HEK293 (cell line): Measurements from ENCODE around the gene MAP9.

Source experiments
- CTCF ChIA-PET: fragments of 350-600 bp; formaldehyde crosslinking; extraction: SDS; loops from one replicate; lab custom pipeline; 2021; ENCODE audit warnings: antibody characterized with exemption; lab: Yijun Ruan, JAX
- POLR2A ChIA-PET: fragments of 300-600 bp; formaldehyde crosslinking; extraction: SDS; loops from one replicate; lab custom pipeline; 2020; ENCODE audit warnings: antibody characterized with exemption, inconsistent platforms; lab: Yijun Ruan, JAX
- H3K27ac ChIP-seq: fragments of 200-500 bp; sonication (Bioruptor generic); 2 replicates; pipeline ENCODE4 v1.5.1; 2014; ENCODE audit warnings: low read depth, low read length, control low read depth, inconsistent platforms; ENCODE audit errors: extremely low read depth
- H3K36me3 ChIP-seq, 2 experiments: fragments of 200-500 bp in 1 of 2; sonication (Bioruptor generic) in 1 of 2; 1 replicate in 1 of 2; 2 replicates in 1 of 2; pipeline ENCODE4 v1.5.1; 2014 to 2017; ENCODE audit warnings: inconsistent platforms in 2 of 2, low read length in 2 of 2; ENCODE audit not compliant: control insufficient read depth in 2 of 2, insufficient read depth in 1 of 2
- H3K4me1 ChIP-seq: fragments of 200-500 bp; sonication (Bioruptor generic); 2 replicates; pipeline ENCODE4 v1.5.1; 2014; ENCODE audit warnings: mild to moderate bottlenecking, low read length, inconsistent platforms; ENCODE audit not compliant: control insufficient read depth, insufficient read depth
- H3K4me3 ChIP-seq: 2 replicates; pipeline ENCODE4 v1.5.1; 2011; ENCODE audit warnings: low read depth, mild to moderate bottlenecking, control low read depth, low read length, moderate library complexity
- H3K9me3 ChIP-seq: fragments of 200-500 bp; sonication (Bioruptor generic); 2 replicates; pipeline ENCODE4 v1.5.1; 2014; ENCODE audit warnings: low read depth, low read length, inconsistent platforms; ENCODE audit not compliant: control insufficient read depth, insufficient read depth
- BCL11B ChIP-seq: fragments of 450-650 bp; formaldehyde crosslinking; IDR thresholded peaks from 2 replicates; pipeline ENCODE4 v1.5.1; 2016; ENCODE audit warnings: low read depth, missing biosample characterization, missing genetic modification characterization
- KLF10 ChIP-seq: fragments of 450-650 bp; IDR thresholded peaks from 2 replicates; pipeline ENCODE4 v1.5.1; 2018; ENCODE audit warnings: missing biosample characterization, mild to moderate bottlenecking, missing genetic modification characterization
- MZF1 ChIP-seq: fragments of 450-650 bp; formaldehyde crosslinking; IDR thresholded peaks from 2 replicates; pipeline ENCODE4 v1.5.1; 2017; ENCODE audit warnings: missing biosample characterization, missing genetic modification characterization, borderline replicate concordance
- RBAK ChIP-seq: fragments of 450-650 bp; formaldehyde crosslinking; IDR thresholded peaks from 2 replicates; pipeline ENCODE4 v1.5.1; 2016; ENCODE audit warnings: missing biosample characterization, missing genetic modification characterization
- ZBTB48 ChIP-seq: fragments of 450-650 bp; formaldehyde crosslinking; IDR thresholded peaks from 2 replicates; pipeline ENCODE4 v1.5.1; 2016; ENCODE audit warnings: missing biosample characterization, missing genetic modification characterization
- ZEB2 ChIP-seq: fragments of 450-650 bp; formaldehyde crosslinking; IDR thresholded peaks from 2 replicates; pipeline ENCODE4 v1.5.1; 2016; ENCODE audit warnings: missing biosample characterization, missing genetic modification characterization
- ZNF133 ChIP-seq: fragments of 450-650 bp; formaldehyde crosslinking; IDR thresholded peaks from 2 replicates; pipeline ENCODE4 v1.5.1; 2016; ENCODE audit warnings: missing biosample characterization, missing genetic modification characterization
- ZNF155 ChIP-seq: fragments of 450-650 bp; formaldehyde crosslinking; IDR thresholded peaks from 2 replicates; pipeline ENCODE4 v1.5.1; 2016; ENCODE audit warnings: missing biosample characterization, missing genetic modification characterization
- ZNF169 ChIP-seq: fragments of 450-650 bp; formaldehyde crosslinking; IDR thresholded peaks from 2 replicates; pipeline ENCODE4 v1.5.1; 2016; ENCODE audit warnings: missing biosample characterization, missing genetic modification characterization
- ZNF2 ChIP-seq: fragments of 450-650 bp; formaldehyde crosslinking; IDR thresholded peaks from 2 replicates; pipeline ENCODE4 v1.5.1; 2016; ENCODE audit warnings: missing biosample characterization, missing genetic modification characterization
- ZNF214 ChIP-seq: fragments of 450-650 bp; formaldehyde crosslinking; IDR thresholded peaks from 2 replicates; pipeline ENCODE4 v1.5.1; 2017; ENCODE audit warnings: missing biosample characterization, mild to moderate bottlenecking, missing genetic modification characterization, borderline replicate concordance
- ZNF292 ChIP-seq: fragments of 450-650 bp; formaldehyde crosslinking; IDR thresholded peaks from 2 replicates; pipeline ENCODE4 v1.5.1; 2016; ENCODE audit warnings: low read depth, missing biosample characterization, missing genetic modification characterization, borderline replicate concordance
- ZNF350 ChIP-seq: fragments of 450-650 bp; formaldehyde crosslinking; IDR thresholded peaks from 2 replicates; pipeline ENCODE4 v1.5.0; 2017; ENCODE audit warnings: missing biosample characterization, mild to moderate bottlenecking, missing genetic modification characterization
- ZNF416 ChIP-seq: fragments of 450-650 bp; formaldehyde crosslinking; IDR thresholded peaks from 2 replicates; pipeline ENCODE4 v1.5.1; 2016; ENCODE audit warnings: missing biosample characterization, missing genetic modification characterization
- ZNF629 ChIP-seq: fragments of 450-650 bp; formaldehyde crosslinking; IDR thresholded peaks from 2 replicates; pipeline ENCODE4 v1.5.1; 2017; ENCODE audit warnings: missing biosample characterization, missing genetic modification characterization
- TF ChIP-seq, protein P1 (sequence below): fragments of 450-650 bp; formaldehyde crosslinking; IDR thresholded peaks from 2 replicates; pipeline ENCODE4 v1.5.1; 2016; ENCODE audit warnings: missing biosample characterization, missing genetic modification characterization, low read depth
- TF ChIP-seq, protein P2 (sequence below): fragments of 450-650 bp; formaldehyde crosslinking; IDR thresholded peaks from 2 replicates; pipeline ENCODE4 v1.5.1; 2016; ENCODE audit warnings: missing biosample characterization, missing genetic modification characterization
- TF ChIP-seq, protein P3 (sequence below): fragments of 450-650 bp; formaldehyde crosslinking; IDR thresholded peaks from 2 replicates; pipeline ENCODE4 v1.5.0; 2017; ENCODE audit warnings: missing biosample characterization, missing genetic modification characterization, borderline replicate concordance
- TF ChIP-seq, protein P4 (sequence below): fragments of 450-650 bp; formaldehyde crosslinking; IDR thresholded peaks from 2 replicates; pipeline ENCODE4 v1.5.1; 2016; ENCODE audit warnings: missing biosample characterization, missing genetic modification characterization
- TF ChIP-seq, protein P5 (sequence below): fragments of 450-650 bp; formaldehyde crosslinking; IDR thresholded peaks from 2 replicates; pipeline ENCODE4 v1.5.1; 2016; ENCODE audit warnings: missing biosample characterization, missing genetic modification characterization
- TF ChIP-seq, protein P6 (sequence below): fragments of 450-650 bp; formaldehyde crosslinking; IDR thresholded peaks from 2 replicates; pipeline ENCODE4 v1.5.1; 2017; ENCODE audit warnings: missing biosample characterization, missing genetic modification characterization

The MAP9 gene

DNA sequence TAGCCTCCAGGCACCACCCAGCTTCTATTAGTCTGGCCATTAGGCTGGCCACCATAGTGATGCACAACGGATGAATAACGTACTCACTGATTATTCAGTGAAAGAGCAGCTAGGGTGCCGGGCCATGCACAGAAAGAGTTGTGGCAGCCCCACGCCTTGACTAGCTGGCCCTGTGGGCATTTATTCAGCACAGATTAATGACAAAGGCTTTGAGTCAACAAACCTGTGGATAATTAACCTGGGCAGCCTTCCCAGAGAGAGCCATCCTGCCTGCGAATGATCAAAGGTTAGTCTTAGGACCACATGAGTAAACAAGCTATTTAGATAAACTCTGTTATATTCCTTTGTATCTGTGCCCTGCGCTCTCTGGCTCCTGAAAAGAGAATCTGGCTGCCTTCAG, 37.2 kb downstream of the MAP9 start (continued):
- no peak for TF ChIP-seq ZNF416 (tag by site-specific recombination)
- TF ChIP-seq BCL11B (tag by site-specific recombination): no peak
- TF ChIP-seq ZEB2: no peak
- TF ChIP-seq, protein P1, sequence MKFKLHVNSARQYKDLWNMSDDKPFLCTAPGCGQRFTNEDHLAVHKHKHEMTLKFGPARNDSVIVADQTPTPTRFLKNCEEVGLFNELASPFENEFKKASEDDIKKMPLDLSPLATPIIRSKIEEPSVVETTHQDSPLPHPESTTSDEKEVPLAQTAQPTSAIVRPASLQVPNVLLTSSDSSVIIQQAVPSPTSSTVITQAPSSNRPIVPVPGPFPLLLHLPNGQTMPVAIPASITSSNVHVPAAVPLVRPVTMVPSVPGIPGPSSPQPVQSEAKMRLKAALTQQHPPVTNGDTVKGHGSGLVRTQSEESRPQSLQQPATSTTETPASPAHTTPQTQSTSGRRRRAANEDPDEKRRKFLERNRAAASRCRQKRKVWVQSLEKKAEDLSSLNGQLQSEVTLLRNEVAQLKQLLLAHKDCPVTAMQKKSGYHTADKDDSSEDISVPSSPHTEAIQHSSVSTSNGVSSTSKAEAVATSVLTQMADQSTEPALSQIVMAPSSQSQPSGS (tag by site-specific recombination): no peak
- no peak for TF ChIP-seq ZNF155 (tag by site-specific recombination)
- no peak for TF ChIP-seq MZF1 (tag by site-specific recombination)
- TF ChIP-seq ZNF629 (tag by site-specific recombination): no peak

DNA sequence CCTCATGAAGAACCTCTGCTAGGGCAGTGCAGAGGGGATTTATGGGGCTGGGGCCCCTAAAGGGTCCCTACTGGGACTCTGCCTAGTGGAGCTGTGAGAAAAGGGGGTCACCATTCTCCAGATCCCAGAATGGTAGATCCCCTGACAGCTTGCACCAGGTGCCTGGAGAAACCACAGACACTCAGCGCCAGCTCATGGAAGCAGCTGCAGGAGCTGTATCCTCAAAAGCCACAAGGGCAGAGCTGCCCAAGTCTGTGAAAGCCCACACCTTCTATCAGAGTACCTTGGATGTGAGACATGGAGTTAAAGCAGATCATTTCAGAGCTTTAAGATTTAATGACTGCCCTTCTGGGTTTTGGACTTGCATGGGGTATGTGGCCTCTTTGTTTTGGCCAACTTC, 38.6 kb downstream of the MAP9 start:
- ChIA-PET POLR2A (no interaction called here), CTCF (no interaction called here)
- Histone ChIP-seq H3K27ac (no peak overlapping the region), H3K36me3 (no peaks in the 10 kb centered on the region), H3K9me3 (no peaks in the 10 kb centered on the region), H3K4me1 (no peaks in the 10 kb centered on the region), H3K4me3 (no peak overlapping the region)
- TF ChIP-seq, protein P2, sequence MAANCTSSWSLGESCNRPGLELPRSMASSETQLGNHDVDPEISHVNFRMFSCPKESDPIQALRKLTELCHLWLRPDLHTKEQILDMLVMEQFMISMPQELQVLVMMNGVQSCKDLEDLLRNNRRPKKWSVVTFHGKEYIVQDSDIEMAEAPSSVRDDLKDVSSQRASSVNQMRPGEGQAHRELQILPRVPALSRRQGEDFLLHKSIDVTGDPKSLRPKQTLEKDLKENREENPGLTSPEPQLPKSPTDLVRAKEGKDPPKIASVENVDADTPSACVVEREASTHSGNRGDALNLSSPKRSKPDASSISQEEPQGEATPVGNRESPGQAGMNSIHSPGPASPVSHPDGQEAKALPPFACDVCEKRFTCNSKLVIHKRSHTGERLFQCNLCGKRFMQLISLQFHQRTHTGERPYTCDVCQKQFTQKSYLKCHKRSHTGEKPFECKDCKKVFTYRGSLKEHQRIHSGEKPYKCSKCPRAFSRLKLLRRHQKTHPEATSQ (tag by site-specific recombination): no peak
- TF ChIP-seq, protein P3, sequence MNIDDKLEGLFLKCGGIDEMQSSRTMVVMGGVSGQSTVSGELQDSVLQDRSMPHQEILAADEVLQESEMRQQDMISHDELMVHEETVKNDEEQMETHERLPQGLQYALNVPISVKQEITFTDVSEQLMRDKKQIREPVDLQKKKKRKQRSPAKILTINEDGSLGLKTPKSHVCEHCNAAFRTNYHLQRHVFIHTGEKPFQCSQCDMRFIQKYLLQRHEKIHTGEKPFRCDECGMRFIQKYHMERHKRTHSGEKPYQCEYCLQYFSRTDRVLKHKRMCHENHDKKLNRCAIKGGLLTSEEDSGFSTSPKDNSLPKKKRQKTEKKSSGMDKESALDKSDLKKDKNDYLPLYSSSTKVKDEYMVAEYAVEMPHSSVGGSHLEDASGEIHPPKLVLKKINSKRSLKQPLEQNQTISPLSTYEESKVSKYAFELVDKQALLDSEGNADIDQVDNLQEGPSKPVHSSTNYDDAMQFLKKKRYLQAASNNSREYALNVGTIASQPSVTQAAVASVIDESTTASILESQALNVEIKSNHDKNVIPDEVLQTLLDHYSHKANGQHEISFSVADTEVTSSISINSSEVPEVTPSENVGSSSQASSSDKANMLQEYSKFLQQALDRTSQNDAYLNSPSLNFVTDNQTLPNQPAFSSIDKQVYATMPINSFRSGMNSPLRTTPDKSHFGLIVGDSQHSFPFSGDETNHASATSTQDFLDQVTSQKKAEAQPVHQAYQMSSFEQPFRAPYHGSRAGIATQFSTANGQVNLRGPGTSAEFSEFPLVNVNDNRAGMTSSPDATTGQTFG (tag by site-specific recombination): no peak
- no peak for TF ChIP-seq ZBTB48 (tag by site-specific recombination)
- no peak for TF ChIP-seq MZF1 (tag by site-specific recombination)
- TF ChIP-seq ZNF169: no peak
- TF ChIP-seq ZNF350 (tag by site-specific recombination): no peak
- no peak for TF ChIP-seq RBAK (tag by site-specific recombination)
- no peak for TF ChIP-seq KLF10 (tag by site-specific recombination)
- no peak for TF ChIP-seq BCL11B (tag by site-specific recombination)
- TF ChIP-seq ZNF292 (tag by site-specific recombination): no peak
- no peak for TF ChIP-seq ZNF416 (tag by site-specific recombination)
- TF ChIP-seq ZNF133 (tag by site-specific recombination): no peak
- TF ChIP-seq, protein P4, sequence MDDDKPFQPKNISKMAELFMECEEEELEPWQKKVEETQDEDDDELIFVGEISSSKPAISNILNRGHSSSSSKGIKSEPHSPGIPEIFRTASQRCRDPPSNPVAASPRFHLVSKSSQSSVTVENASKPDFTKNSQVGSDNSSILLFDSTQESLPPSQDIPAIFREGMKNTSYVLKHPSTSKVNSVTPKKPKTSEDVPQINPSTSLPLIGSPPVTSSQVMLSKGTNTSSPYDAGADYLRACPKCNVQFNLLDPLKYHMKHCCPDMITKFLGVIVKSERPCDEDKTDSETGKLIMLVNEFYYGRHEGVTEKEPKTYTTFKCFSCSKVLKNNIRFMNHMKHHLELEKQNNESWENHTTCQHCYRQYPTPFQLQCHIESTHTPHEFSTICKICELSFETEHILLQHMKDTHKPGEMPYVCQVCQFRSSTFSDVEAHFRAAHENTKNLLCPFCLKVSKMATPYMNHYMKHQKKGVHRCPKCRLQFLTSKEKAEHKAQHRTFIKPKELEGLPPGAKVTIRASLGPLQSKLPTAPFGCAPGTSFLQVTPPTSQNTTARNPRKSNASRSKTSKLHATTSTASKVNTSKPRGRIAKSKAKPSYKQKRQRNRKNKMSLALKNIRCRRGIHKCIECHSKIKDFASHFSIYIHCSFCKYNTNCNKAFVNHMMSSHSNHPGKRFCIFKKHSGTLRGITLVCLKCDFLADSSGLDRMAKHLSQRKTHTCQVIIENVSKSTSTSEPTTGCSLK: no peak
- no peak for TF ChIP-seq ZNF2
- TF ChIP-seq, protein P5, sequence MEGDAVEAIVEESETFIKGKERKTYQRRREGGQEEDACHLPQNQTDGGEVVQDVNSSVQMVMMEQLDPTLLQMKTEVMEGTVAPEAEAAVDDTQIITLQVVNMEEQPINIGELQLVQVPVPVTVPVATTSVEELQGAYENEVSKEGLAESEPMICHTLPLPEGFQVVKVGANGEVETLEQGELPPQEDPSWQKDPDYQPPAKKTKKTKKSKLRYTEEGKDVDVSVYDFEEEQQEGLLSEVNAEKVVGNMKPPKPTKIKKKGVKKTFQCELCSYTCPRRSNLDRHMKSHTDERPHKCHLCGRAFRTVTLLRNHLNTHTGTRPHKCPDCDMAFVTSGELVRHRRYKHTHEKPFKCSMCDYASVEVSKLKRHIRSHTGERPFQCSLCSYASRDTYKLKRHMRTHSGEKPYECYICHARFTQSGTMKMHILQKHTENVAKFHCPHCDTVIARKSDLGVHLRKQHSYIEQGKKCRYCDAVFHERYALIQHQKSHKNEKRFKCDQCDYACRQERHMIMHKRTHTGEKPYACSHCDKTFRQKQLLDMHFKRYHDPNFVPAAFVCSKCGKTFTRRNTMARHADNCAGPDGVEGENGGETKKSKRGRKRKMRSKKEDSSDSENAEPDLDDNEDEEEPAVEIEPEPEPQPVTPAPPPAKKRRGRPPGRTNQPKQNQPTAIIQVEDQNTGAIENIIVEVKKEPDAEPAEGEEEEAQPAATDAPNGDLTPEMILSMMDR: no peak
- no peak for TF ChIP-seq ZNF214
- TF ChIP-seq, protein P6, sequence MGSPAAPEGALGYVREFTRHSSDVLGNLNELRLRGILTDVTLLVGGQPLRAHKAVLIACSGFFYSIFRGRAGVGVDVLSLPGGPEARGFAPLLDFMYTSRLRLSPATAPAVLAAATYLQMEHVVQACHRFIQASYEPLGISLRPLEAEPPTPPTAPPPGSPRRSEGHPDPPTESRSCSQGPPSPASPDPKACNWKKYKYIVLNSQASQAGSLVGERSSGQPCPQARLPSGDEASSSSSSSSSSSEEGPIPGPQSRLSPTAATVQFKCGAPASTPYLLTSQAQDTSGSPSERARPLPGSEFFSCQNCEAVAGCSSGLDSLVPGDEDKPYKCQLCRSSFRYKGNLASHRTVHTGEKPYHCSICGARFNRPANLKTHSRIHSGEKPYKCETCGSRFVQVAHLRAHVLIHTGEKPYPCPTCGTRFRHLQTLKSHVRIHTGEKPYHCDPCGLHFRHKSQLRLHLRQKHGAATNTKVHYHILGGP (tag by site-specific recombination): no peak
